Activated naive CD4-positive, alpha-beta T cell treated with anti-CD3 and anti-CD28 coated beads, Interleukin-2, amount 50 U/mL, for 16 hours (primary cell): Measurements from ENCODE around the gene ZNF45.
"Not testable (repeated sequence)": the region's sequence is repeated elsewhere in the genome, so short reads cannot be mapped to it uniquely, and the experiment has no call there.

Source experiments
- DNase-seq: peaks from one replicate; pipeline ENCODE4 v3.0.0-alpha.2; 2020

Gene ZNF45

GRCh38 chr19:43934985-43935708 is at the start of gene ZNF45:
Gene ZNF45 (minus strand): TSS chr19:43935282. CDS start chr19:43922185, 13,097 bp downstream.
- peak; percentile 89 for DNase-seq

- DNase-seq, result no peak
Measured at GRCh38 chr19:43984687-43985000, 49.6 kb upstream of the ZNF45 start.

- peak; percentile 65 for DNase-seq
Measured at GRCh38 chr19:43983912-43984686, 49.0 kb upstream of the ZNF45 start, which contains the start of gene ZNF155. Gene ZNF155 (plus strand): TSS chr19:43984188. CDS start chr19:43988544, 4,356 bp downstream.

GRCh38 chr19:43983544-43983911 is 48.4 kb upstream of the ZNF45 start:
- no peak for DNase-seq

- DNase-seq, result no peak
Measured at GRCh38 chr19:43976732-43977131, 41.6 kb upstream of the ZNF45 start.

GRCh38 chr19:43966079-43966694 is 31.1 kb upstream of the ZNF45 start:
- no peak for DNase-seq

GRCh38 chr19:43960411-43960810 is 25.3 kb upstream of the ZNF45 start:
- DNase-seq, result no peak

- DNase-seq, result no peak
Measured at GRCh38 chr19:43957891-43958290, 22.8 kb upstream of the ZNF45 start.

GRCh38 chr19:43956827-43957226 is 21.7 kb upstream of the ZNF45 start:
- no peak for DNase-seq

GRCh38 chr19:43950834-43951645 is 16.0 kb upstream of the ZNF45 start, which contains the start of gene ZNF221:
Gene ZNF221 (plus strand): TSS chr19:43951228. CDS start chr19:43962727, 11,499 bp downstream.
- DNase-seq, result peak; percentile 49

GRCh38 chr19:43949803-43950202 is 14.7 kb upstream of the ZNF45 start:
- DNase-seq, result not testable (repeated sequence)

GRCh38 chr19:43947412-43947811 is 12.3 kb upstream of the ZNF45 start:
- DNase-seq, result not testable (repeated sequence)

GRCh38 chr19:43941209-43941608 is 6.1 kb upstream of the ZNF45 start:
- DNase-seq, result no peak

GRCh38 chr19:43940719-43941118 is 5.6 kb upstream of the ZNF45 start:
- DNase-seq, result no peak

- DNase-seq, result no peak
Measured at GRCh38 chr19:43939557-43940260, 4.6 kb upstream of the ZNF45 start.

GRCh38 chr19:43936188-43936587 is 1.1 kb upstream of the ZNF45 start:
- no peak for DNase-seq

GRCh38 chr19:43934055-43934984 is 762 bp downstream of the ZNF45 start:
- DNase-seq, result no peak

GRCh38 chr19:43928820-43929219 is 6.3 kb downstream of the ZNF45 start:
- no peak for DNase-seq

GRCh38 chr19:43923875-43924274 is 11.2 kb downstream of the ZNF45 start:
- DNase-seq, result no peak

- no peak for DNase-seq
Measured at GRCh38 chr19:43914051-43914450, 21.0 kb downstream of the ZNF45 start.

- DNase-seq, result no peak
Measured at GRCh38 chr19:43913383-43913782, 21.7 kb downstream of the ZNF45 start.
